ENCODE measurements around the gene CA6.

GRCh38 chr1:8945568-8945967, at the start of gene CA6:
- TF ChIP-seq CTCF (IDR thresholded peaks at IDR 0.05), result no peak
- no peak for TF ChIP-seq POLR2A (IDR thresholded peaks at IDR 0.05)
